Right forelimb (tissue), 1 donor: ENCODE data around the gene DEAF1.
"Not testable (repeated sequence)": the region's sequence is repeated elsewhere in the genome, so short reads cannot be mapped to it uniquely, and the experiment has no call there.

Source experiments
- DNase-seq: peaks from one replicate; pipeline ENCODE4 v3.0.0-alpha.2; 2018

Gene DEAF1

DNA sequence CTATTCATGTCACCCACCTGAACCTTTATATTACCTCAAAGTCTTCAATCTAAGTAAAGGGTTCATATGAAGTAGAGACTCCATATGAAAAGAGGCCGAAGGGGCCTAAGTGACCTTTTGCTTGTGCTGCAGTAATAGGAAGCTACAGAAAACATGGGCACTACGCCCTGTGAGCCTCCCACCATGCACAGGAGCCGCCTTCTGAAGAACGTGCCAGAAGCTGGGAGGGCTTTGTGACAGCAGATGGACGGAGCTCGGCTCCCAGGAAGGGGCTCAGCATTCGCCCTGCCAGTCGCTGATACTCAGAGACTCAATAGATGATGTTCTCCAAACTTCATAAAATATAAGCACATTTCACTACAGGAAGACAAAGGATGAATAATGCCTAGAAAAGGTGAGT is 21.2 kb downstream of the DEAF1 start:
- no peak for DNase-seq

DNA sequence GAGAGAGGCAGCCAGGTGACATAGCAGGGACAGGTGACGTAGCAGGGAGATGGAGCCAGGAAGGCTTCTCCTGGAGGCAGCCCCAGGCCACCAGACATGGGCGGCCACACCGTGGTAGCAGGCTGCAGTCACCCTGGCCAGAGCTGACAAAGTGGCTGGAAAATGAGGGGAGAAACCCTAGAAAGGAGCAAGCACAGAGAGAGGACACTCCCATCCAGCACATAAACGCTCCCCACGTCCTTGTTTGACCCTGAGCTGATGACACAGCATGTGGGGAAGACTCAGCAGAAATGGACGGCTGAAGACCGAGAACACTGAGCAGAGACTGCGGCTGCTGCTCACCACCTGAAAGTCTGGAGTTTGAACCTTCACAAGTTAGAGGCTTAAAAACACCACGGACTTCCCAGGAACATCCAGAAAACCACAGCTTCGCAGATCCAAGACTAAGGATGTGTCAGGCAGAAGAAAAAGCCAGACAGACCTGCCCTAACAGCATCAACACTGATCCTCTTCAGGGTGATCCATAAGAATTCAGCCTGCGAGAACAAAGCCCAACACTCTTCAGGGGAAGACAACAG is 29.2 kb downstream of the DEAF1 start:
- DNase-seq, result no peak

DNA sequence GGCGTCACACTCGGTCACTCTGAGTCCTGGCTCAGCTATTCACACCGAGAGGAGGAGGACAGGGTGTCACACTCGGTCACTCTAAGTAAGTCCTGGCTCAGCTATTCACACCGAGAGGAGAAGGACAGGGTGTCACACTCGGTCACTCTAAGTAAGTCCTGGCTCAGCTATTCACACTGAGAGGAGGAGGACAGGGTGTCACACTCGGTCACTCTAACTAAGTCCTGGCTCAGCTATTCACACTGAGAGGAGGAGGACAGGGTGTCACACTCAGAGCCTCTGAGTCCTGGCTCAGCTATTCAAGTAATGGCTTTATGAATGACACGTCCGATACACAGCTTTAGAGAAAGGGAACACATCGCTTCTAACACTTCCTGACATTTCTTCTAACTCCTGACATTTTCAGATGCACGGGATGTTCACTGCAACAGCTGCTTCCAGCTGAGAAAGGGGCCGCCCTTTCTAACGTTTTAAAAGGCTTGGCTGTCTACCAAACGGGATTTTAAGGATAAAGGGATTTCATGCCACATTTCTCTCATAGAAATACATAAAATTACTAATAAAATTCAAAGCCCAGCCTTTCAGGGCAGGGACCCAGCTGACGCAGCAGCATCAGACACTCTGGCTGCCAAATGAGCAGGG is 29.8 kb downstream of the DEAF1 start:
- no peak for DNase-seq

GRCh38 chr11:662689-663274 is 32.2 kb downstream of the DEAF1 start:
- peak; percentile 73 for DNase-seq

- DNase-seq, result no peak
Observed at GRCh38 chr11:660681-661444, 34.2 kb downstream of the DEAF1 start.

DNA sequence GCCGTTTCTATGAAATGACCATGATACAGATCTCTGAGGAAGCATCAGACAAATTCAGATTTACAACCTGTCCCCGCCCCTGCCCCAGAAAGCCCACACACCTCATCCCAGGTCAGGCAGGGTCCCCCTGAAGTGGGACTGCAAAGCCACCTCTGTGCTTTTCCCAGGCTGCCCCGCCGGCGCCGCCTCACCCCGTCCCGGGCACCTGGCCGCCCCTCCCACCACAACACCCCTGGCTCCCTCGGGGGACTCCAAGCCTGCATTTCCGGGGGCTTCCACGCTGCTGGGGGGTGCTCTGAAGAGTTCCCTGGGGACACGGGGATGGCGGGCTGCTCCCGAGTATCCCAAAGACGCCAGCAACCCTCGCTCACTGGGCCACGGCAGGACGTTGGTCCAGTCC is 34.7 kb downstream of the DEAF1 start:
- DNase-seq, result no peak

DNA sequence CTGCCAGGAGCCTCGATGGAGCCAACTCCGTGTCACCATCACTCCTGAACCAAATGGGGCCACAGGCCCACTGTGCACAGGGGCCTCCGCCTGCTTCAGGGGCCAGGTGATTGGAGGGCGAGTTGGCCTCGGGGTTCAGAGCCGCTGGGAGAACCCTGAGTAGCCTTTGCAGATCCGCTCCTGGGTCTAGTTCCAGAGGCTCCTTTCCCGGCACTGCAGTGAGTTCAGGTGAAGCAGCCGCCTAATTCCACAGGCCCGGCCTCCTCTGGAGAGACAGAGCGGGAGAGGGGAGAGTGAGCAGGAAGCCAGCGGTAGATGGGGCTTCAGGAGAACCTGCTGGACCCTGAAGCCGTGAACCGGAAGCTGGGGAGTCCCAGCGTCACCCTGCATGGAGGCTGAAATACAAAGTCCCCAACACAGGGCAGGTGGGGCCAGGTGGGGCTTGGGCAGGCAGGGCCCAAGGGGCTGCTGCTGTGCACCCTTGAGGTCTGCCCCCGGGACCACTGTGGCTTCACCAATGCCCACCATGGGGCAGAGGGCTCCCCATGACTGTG is 35.4 kb downstream of the DEAF1 start:
- no peak for DNase-seq

DNA sequence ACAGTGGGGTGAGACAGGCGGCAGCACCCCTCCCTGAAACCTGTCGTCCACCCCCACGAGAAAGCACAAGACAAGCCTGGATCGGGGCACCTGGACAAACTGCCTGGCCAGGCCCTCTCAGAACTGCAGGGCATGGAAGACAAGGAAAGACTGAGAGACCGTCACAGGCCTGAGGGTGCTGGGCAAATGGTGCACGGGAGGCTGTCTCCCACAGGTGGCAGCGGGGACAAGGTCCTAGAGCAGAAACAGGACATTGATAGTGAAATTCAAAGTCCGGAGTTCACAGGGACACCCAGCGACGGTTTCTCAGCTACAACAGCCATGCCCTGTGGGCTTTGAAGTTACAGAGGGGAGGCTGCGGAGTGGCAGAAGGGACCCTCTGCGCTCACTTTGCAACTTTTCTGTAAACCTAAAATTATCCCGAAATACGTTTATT is 37.3 kb downstream of the DEAF1 start:
- DNase-seq, result no peak

DNA sequence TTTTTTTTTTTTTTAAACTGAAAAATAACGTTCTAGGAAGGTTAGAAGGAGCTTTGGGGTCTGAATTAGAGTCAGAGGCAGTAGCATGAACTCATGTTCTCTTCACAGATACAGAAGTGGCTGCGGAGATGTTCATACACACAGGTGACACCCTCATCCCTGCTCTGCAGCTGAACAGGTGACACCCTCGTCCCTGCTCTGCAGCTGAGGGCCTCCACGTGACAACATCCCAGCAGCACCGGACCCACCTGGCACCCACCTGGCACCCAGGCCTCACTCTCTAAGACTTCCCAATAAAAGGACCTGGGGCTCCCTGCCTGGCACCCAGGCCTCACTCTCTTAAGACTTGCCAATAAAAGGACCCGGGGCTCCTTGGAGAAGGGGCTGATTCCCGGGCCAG is 38.2 kb downstream of the DEAF1 start:
- DNase-seq, result no peak

DNA sequence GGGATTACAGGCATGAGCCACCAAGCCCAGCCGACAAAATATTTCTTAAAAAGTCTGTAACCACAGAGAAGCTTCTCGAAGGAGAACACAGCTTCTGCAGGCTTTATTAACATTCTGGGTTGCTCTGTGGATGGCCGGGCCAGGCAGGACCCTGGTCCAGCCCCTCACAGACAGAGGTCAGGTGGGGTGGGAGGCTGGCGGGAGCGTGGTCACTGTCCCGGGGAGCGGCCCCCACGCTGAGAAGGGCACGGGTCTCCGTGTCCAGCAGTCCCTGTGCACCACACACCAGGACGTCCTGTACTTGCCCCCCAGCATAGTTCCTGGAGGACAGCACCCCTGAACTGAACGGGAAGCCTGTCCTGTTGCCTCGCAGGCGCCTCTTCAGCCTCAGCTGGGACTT is 38.6 kb downstream of the DEAF1 start:
- no peak for DNase-seq

DNA sequence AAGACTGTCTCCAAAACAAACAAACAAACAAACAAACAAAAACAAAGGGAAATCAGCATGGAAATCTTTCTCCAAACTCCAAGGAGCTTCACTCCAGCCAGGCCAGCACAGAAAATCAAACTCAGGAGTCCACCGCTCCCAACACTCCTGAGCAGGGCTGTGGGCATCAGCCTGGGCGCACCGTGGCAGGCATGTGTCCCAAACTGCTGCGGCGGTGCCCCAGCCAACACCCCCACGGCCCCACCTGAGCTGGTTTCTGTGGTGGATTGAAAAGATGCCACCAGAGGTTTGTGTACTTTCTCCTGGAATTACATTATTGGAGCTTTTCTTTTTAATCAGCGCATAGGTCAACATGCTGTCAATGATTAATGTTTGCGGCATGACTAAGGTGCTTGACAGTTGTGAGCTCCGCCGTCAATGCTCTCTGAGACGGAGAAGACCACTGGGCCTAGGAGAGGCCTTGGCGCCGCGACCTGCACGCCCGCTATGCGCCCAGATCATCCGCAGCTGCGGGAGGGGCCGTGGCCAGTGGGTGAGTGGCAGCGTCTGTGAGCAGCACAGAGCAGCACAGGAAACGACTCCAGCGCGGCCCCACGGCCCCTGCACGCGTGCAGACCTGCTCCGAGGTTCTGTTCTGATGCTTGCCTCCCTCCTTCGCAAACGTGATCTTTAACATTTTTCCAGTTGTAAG is 39.8 kb downstream of the DEAF1 start:
- DNase-seq, result no peak

DNA sequence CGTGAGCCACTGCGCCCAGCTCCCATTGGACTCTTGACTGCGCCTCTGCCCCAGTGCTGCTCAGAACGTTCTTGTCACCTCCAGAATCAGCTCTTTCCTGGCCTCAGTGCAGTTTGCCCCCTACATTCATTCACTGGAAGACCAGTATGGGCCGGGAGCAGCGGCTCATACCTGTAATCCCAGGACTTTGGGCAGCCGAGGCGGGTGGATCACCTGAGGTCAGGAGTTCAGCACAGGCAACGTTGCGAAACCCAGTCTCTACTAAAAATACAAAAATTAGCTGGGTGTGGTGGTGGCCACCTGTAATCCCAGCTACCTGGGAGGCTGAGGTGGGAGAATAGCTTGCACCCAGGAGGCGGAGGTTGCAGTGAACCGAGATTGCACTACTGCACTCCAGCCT is 40.6 kb downstream of the DEAF1 start:
- not testable (repeated sequence) for DNase-seq

DNA sequence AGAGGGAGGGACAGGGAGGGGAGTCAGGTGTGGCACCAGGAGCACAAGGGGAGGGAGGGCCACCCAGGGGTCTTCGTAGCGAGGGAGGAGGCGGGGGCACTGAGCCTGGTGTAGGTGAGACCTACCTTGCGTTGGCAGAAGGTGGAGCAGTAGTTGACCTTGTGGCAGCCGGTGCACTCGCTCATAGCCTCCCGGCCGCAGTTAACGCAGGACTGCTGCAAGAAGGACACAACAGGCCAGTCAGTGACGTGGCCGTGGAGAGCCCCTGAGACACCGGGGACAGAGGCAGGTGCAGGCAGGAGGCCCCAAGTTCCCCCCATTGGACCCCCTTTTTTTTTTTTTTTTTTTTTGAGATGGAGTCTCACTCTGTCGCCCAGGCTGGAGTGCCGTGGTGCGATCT is 41.2 kb downstream of the DEAF1 start:
- no peak for DNase-seq

- DNase-seq, result not testable (repeated sequence)
Observed at GRCh38 chr11:653136-653535, 41.9 kb downstream of the DEAF1 start.

DNA sequence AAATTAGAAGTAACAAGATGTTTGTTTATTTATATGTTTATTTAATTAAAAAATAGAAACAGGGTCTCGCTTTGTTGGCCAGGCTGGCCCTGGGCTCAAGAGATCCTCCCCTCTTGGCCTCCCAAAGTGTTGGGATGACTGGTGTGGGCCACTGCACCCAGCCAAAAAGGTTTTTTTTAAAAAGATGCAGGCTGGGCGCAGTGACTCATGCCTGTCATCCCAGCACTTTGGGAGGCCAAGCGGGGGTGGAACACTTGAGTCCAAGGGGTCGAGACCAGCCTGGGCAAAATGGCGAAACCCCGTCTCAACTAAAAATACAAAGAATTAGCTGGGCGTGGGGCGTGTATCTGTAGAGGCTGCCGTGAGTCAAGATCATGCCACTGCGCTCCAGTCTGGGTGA is 44.5 kb downstream of the DEAF1 start:
- no peak for DNase-seq

GRCh38 chr11:647672-648158 is 47.3 kb downstream of the DEAF1 start:
- not testable (repeated sequence) for DNase-seq

DNA sequence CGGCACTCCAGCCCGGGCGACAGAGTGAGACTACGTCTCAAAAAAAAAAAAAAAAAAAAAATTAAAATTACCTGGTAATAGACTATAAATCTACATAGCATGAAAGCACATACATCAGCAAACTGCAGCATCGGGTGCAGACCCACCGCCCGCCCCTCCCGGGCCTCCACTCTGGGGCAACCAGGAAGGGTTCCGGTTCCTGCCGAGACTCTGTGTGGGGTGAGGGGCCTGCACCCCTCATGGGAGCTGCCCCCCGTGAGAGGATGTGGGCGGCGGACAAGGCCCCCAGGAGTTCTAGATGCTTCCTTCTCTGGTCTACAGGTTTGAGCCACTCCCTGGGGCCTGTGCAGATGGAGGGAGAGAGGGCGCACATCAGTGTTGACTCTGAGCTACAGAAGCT is 48.8 kb downstream of the DEAF1 start:
- no peak for DNase-seq

DNA sequence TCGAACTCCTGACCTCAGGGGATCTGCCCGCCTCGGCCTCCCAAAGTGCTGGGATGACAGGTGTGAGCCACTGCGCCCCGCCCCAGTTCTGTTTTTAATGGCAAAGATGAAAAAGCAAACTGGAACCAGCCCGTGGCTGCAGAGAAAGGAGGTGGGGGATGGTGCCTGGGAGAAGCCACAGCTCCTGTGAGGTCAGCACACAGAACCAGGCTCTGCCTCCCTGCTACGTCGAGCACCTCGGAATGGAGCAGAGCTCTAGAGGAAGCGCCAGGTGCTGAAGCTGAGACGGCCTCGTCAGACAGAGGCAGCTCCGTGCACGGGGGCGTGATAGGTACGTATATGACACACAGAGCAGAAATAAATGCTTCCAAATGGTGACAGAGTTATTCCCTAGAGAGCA is 49.5 kb downstream of the DEAF1 start:
- no peak for DNase-seq

DNA sequence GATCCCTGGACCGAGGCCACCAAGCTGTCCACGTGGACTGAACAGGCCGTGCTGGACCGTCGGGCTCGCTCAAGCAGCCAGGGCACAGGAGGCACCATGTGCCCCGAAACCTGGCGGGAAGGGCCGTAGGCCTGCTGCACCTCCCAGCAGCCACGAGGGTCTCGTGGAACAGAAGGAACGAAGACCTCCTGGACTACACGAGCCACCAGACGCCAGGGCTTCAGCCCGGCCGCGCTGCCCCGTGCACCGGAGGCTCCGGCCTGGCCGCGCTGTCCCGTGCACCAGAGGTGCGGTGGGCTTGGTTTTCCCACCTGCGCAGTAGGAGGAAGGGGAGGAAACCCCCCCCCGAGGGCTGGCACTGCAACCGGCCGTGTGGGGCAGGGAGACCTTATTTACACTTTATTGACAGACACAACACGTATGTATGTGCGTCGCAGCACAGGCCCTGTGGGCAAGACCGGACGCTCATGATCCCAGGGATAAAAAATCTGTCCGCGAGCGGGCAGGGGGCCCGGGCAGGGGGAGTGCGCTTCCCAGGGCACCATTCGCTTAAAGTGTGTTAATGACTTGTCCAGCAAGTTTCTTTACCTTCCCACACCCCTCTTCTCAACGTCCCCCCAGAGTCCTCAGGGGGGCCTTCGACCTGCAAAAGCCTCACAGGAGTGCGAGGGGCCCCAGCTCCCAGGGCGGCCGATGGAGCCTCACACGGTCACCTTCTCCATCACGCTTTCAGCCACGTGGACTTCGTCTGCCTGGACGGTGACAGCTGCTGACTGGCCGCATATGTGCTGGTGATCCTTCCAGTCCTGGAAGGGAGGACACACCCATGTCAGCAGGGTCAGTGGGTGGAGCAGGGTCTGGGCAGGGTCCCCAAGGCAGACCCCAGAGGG is 50.9 kb downstream of the DEAF1 start:
- no peak for DNase-seq

DNA sequence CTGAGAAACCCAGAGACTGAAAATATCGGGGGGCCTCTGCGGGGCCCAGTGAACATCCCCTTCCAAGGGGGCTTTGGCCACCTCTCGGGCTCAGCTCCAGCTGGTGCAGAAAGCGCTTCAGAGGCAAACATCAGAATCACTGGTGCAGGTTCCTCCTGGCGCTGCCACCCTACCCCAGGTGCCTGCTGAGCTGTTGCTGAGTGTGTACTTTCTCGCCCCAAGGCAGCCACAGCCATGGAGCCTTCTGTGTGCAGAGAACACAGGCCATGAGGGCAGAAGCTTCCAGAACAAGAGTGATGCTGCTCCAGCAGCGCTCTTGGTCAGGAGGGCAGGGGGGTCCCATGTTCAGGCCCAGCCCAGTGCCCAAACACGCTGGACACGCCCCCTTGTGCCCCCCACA is 51.7 kb downstream of the DEAF1 start:
- no peak for DNase-seq

GRCh38 chr11:641806-642370 is 53.1 kb downstream of the DEAF1 start:
- DNase-seq, result no peak
